GM12865 (cell line): ENCODE data around the gene SSH2.

Experiments used
- DNase-seq: peaks from one replicate; pipeline ENCODE4 v3.0.0; 2010; ENCODE audit warnings: low read depth
- H3K4me3 ChIP-seq: 2 replicates; pipeline ENCODE4 v1.5.1; 2011; ENCODE audit warnings: mild to moderate bottlenecking, low read depth, low read length, control low read depth
- TF ChIP-seq, protein P1 (sequence below): IDR thresholded peaks from 2 replicates; pipeline ENCODE4 v1.5.1; 2011; ENCODE audit warnings: low read length, control low read depth, low read depth, inconsistent platforms; ENCODE audit not compliant: insufficient read depth; ENCODE audit errors: missing control alignments

The SSH2 gene

GRCh38 chr17:29588017-29588561 lies 341.9 kb downstream of the SSH2 start:
- TF ChIP-seq, protein P1, sequence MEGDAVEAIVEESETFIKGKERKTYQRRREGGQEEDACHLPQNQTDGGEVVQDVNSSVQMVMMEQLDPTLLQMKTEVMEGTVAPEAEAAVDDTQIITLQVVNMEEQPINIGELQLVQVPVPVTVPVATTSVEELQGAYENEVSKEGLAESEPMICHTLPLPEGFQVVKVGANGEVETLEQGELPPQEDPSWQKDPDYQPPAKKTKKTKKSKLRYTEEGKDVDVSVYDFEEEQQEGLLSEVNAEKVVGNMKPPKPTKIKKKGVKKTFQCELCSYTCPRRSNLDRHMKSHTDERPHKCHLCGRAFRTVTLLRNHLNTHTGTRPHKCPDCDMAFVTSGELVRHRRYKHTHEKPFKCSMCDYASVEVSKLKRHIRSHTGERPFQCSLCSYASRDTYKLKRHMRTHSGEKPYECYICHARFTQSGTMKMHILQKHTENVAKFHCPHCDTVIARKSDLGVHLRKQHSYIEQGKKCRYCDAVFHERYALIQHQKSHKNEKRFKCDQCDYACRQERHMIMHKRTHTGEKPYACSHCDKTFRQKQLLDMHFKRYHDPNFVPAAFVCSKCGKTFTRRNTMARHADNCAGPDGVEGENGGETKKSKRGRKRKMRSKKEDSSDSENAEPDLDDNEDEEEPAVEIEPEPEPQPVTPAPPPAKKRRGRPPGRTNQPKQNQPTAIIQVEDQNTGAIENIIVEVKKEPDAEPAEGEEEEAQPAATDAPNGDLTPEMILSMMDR = no peak
- no peak for DNase-seq
- H3K4me3 ChIP-seq = peak overlapping the region; percentile 63

GRCh38 chr17:29587591-29587990 lies 342.4 kb downstream of the SSH2 start:
- TF ChIP-seq, protein P1 = no peak
- no peak overlapping the region; the same call in 1 of the 2 replicates for H3K4me3 ChIP-seq
- no peak for DNase-seq

DNA sequence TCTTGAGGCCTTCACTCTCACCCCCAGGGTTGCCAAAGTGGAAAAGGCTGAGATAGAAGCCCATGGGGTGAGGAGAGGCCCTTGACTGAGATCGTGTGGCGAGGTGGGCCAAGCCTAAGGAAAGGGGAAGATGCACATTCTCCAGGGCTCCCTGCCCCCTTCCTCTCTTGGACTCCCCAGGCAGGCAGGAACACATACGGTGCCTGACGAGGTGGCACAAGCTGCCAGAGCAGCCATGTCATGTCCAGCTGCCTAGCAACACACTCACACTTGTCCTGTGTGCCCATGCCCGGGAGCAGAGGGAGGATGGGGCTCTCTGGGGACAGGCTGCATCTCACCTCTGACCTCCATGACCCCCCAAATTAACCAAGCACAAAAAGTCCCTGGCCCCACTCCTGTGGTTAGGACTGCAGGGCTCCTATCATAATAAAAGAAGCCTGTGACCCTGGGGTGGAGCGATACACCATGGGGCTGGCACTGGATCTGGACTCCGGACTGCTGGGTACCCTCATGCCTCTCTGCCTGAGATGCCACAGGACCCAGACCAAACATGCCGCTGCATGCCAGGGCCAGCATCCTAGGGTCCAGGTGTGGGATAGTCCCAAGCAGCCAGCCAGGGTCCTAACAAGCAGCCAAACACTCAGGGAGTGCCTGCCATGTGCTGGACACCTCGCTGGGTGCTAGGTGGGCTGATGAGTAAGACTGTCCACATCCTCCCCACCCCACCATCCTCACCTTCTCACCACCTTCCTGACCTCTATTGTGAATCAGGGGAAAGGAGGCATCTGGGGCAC lies 343.2 kb downstream of the SSH2 start:
- no peak for DNase-seq
- H3K4me3 ChIP-seq = no peak overlapping the region
- TF ChIP-seq, protein P1 = no peak

GRCh38 chr17:29585080-29585751 lies 344.8 kb downstream of the SSH2 start:
- no peak for DNase-seq
- TF ChIP-seq, protein P1 = peak; percentile 40
- H3K4me3 ChIP-seq = no peak overlapping the region

DNA sequence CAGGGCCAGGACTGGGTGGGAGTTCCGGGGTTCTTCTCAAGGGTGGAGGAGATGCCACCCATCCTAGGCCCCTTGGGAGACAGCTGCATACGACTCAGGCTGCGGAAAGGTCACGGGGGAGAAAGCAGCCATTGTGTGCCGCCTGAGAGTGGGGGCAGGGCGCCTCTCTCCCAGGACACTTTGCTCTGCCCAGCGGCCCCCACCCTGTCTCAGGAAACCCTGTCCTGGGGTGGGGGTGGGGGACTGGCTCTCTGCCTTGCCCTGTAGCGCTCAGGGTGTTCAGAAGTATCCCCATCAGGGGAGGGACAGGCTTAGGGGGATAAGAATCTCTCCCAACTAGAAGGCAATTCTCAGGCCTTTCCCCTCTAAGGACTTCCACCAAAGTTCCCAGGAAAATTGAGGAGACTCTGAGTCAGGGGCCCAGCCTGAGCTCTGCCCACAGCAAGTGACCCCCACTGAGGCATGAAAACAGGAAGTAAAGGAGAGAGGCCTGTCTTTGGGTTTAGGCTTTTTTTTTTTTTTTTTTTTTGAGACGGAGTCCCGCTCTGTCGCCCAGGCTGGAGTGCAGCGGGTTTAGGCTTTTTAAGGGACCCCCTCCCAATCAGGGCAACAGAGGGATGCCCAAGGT lies 345.5 kb downstream of the SSH2 start:
- no peak overlapping the region for H3K4me3 ChIP-seq
- DNase-seq = no peak
- TF ChIP-seq, protein P1 = no peak

- no peak for DNase-seq
- H3K4me3 ChIP-seq = no peak overlapping the region
- TF ChIP-seq, protein P1 = no peak
Measured at GRCh38 chr17:29583324-29584248, 346.4 kb downstream of the SSH2 start.
